ENCODE data around the gene ZCCHC2. TPM values are rescaled to one million over a fixed set of nuclear protein-coding genes. Genes with fewer than 3 reads are reported as not detected.

ZCCHC2 gene
- total RNA-seq, 1 donor from 2014 or later: 8.7 TPM

- Histone ChIP-seq H3K4me3 (ENCODE audit: low read depth, low read length) (no peak overlapping the region), H3K27me3 (ENCODE audit: control insufficient read depth, insufficient read depth, low read length) (no peaks in the 10 kb centered on the region), H3K36me3 (ENCODE audit: control insufficient read depth, insufficient read depth, low read length) (peaks cover 19% of the 10 kb centered on the region)
- TF ChIP-seq CTCF (IDR thresholded peaks at IDR 0.05; ENCODE audit: insufficient read depth, low read length, severe bottlenecking): no peak
- peak; percentile 72 for DNase-seq (ENCODE audit: low read depth)
- no peak for FAIRE-seq
These were observed 49.6 kb downstream of the ZCCHC2 start for GRCh38 chr18:62572456-62572855.

- DNase-seq (ENCODE audit: low read depth) (no peak), FAIRE-seq (no peak)
- Histone ChIP-seq H3K4me3 (ENCODE audit: low read depth, low read length) (no peak overlapping the region), H3K27me3 (ENCODE audit: control insufficient read depth, insufficient read depth, low read length) (no peaks in the 10 kb centered on the region), H3K36me3 (ENCODE audit: control insufficient read depth, insufficient read depth, low read length) (peaks cover 19% of the 10 kb centered on the region)
- TF ChIP-seq CTCF (IDR thresholded peaks at IDR 0.05; ENCODE audit: insufficient read depth, low read length, severe bottlenecking): no peak
These were observed 52.0 kb downstream of the ZCCHC2 start for GRCh38 chr18:62574776-62575175.

GRCh38 chr18:62576271-62576670 is 53.4 kb downstream of the ZCCHC2 start:
- no peak overlapping the region for H3K4me3 ChIP-seq (ENCODE audit: low read depth, low read length)
- FAIRE-seq (no peak), DNase-seq (ENCODE audit: low read depth) (no peak)
- no peak for TF ChIP-seq CTCF (IDR thresholded peaks at IDR 0.05; ENCODE audit: insufficient read depth, low read length, severe bottlenecking)
- peaks cover 16% of the 10 kb centered on the region for H3K36me3 ChIP-seq (ENCODE audit: control insufficient read depth, insufficient read depth, low read length)
- H3K27me3 ChIP-seq (ENCODE audit: control insufficient read depth, insufficient read depth, low read length): no peaks in the 10 kb centered on the region

GRCh38 chr18:62576845-62577512 is 54.2 kb downstream of the ZCCHC2 start:
- DNase-seq (ENCODE audit: low read depth): no peak
- Histone ChIP-seq H3K36me3 (ENCODE audit: control insufficient read depth, insufficient read depth, low read length) (peaks cover 16% of the 10 kb centered on the region), H3K4me3 (ENCODE audit: low read depth, low read length) (no peak overlapping the region), H3K27me3 (ENCODE audit: control insufficient read depth, insufficient read depth, low read length) (no peaks in the 10 kb centered on the region)
- no peak for TF ChIP-seq CTCF (IDR thresholded peaks at IDR 0.05; ENCODE audit: insufficient read depth, low read length, severe bottlenecking)
- FAIRE-seq: no peak

- DNase-seq (ENCODE audit: low read depth) (no peak), FAIRE-seq (no peak)
- no peak for TF ChIP-seq CTCF (IDR thresholded peaks at IDR 0.05; ENCODE audit: insufficient read depth, low read length, severe bottlenecking)
- Histone ChIP-seq H3K27me3 (ENCODE audit: control insufficient read depth, insufficient read depth, low read length) (no peaks in the 10 kb centered on the region), H3K36me3 (ENCODE audit: control insufficient read depth, insufficient read depth, low read length) (peaks cover 16% of the 10 kb centered on the region), H3K4me3 (ENCODE audit: low read depth, low read length) (no peak overlapping the region)
These were observed 54.9 kb downstream of the ZCCHC2 start for GRCh38 chr18:62577765-62578164.

GRCh38 chr18:62578980-62579511 is 56.2 kb downstream of the ZCCHC2 start:
- H3K27me3 ChIP-seq (ENCODE audit: control insufficient read depth, insufficient read depth, low read length): no peaks in the 10 kb centered on the region
- no peak for TF ChIP-seq CTCF (IDR thresholded peaks at IDR 0.05; ENCODE audit: insufficient read depth, low read length, severe bottlenecking)
- DNase-seq (ENCODE audit: low read depth): no peak
- FAIRE-seq: no peak
- H3K4me3 ChIP-seq (ENCODE audit: low read depth, low read length): no peak overlapping the region
- H3K36me3 ChIP-seq (ENCODE audit: control insufficient read depth, insufficient read depth, low read length): peaks cover 15% of the 10 kb centered on the region
